Anterior cingulate cortex (tissue), 58 donors: Measurements from ENCODE around the gene C5orf58.

Experiments used
- DNase-seq, 58 donors: peaks; one replicate each; lab custom pipeline; 2025; lab: John Stamatoyannopoulos, UW

C5orf58 gene

GRCh38 chr5:170232786-170233185, at the start of gene C5orf58:
Gene C5orf58 (plus strand): TSS chr5:170232985. CDS start chr5:170234977, 1,992 bp downstream.
- no peak for DNase-seq

GRCh38 chr5:170183816-170184687, 48.7 kb upstream of the C5orf58 start:
- DNase-seq = peak in 48 of 58 donors; percentile 4 to 64 (median 32)

GRCh38 chr5:170184737-170185136, 48.0 kb upstream of the C5orf58 start:
- no peak for DNase-seq

- DNase-seq = no peak
These were observed 46.6 kb upstream of the C5orf58 start for GRCh38 chr5:170186156-170186555.

- DNase-seq = no peak
These were observed 45.9 kb upstream of the C5orf58 start for GRCh38 chr5:170186856-170187255.

GRCh38 chr5:170190436-170191134, 42.2 kb upstream of the C5orf58 start:
- no peak for DNase-seq

GRCh38 chr5:170192829-170193228, 40.0 kb upstream of the C5orf58 start:
- DNase-seq = no peak

GRCh38 chr5:170195961-170196360, 36.8 kb upstream of the C5orf58 start:
- peak in 2 of 58 donors; percentile 3 to 6 for DNase-seq

GRCh38 chr5:170200876-170201275, 31.9 kb upstream of the C5orf58 start:
- no peak for DNase-seq

GRCh38 chr5:170201311-170201710, 31.5 kb upstream of the C5orf58 start:
- no peak for DNase-seq

GRCh38 chr5:170202117-170202516, 30.7 kb upstream of the C5orf58 start:
- no peak for DNase-seq

GRCh38 chr5:170204202-170204601, 28.6 kb upstream of the C5orf58 start:
- DNase-seq = no peak

GRCh38 chr5:170206216-170206615, 26.6 kb upstream of the C5orf58 start:
- DNase-seq = no peak

GRCh38 chr5:170206958-170207357, 25.8 kb upstream of the C5orf58 start:
- DNase-seq = no peak

- DNase-seq = no peak
These were observed 21.0 kb upstream of the C5orf58 start for GRCh38 chr5:170211575-170212334.

- DNase-seq = peak in 19 of 58 donors; percentile 5 to 68 (median 21)
These were observed 16.4 kb upstream of the C5orf58 start for GRCh38 chr5:170216257-170216864.

- no peak for DNase-seq
These were observed 15.0 kb upstream of the C5orf58 start for GRCh38 chr5:170217831-170218230.

GRCh38 chr5:170218726-170219125, 14.1 kb upstream of the C5orf58 start:
- peak in 27 of 58 donors; percentile 9 to 69 (median 32) for DNase-seq

GRCh38 chr5:170219615-170220014, 13.2 kb upstream of the C5orf58 start:
- DNase-seq = peak in 5 of 58 donors; percentile 12 to 60 (median 22)

GRCh38 chr5:170220191-170220590, 12.6 kb upstream of the C5orf58 start:
- no peak for DNase-seq
